Bronchial epithelial cell (primary cell): Measurements from ENCODE around the gene RND3. TPM values are rescaled to one million over a fixed set of nuclear protein-coding genes. Genes with fewer than 3 reads are reported as not detected.

Experiments
- DNase-seq: peaks from one replicate; pipeline ENCODE4 v3.0.0-alpha.2; 2010; ENCODE audit warnings: low read depth
- FAIRE-seq: peaks from 2 replicates; lab custom pipeline; 2011; peaks lifted over from hg19 to GRCh38; lab: Jason Lieb, UNC
- H3K27me3 ChIP-seq: 2 replicates; pipeline ENCODE4 v1.5.1; 2011; ENCODE audit warnings: low read length; ENCODE audit not compliant: control insufficient read depth, insufficient read depth
- H3K36me3 ChIP-seq: 2 replicates; pipeline ENCODE4 v1.5.1; 2011; ENCODE audit warnings: low read length; ENCODE audit not compliant: control insufficient read depth, insufficient read depth
- H3K4me3 ChIP-seq: 2 replicates; pipeline ENCODE4 v1.5.1; 2011; ENCODE audit warnings: mild to moderate bottlenecking, low read depth, low read length, control low read depth
- CTCF ChIP-seq: IDR thresholded peaks from 2 replicates; pipeline ENCODE4 v1.5.1; 2011; ENCODE audit warnings: mild to moderate bottlenecking, moderate library complexity, low read length, control low read depth, inconsistent platforms; ENCODE audit not compliant: insufficient read depth, severe bottlenecking
- total RNA-seq: library from RNA; depleted of rRNA; stranded (reverse); fragments of >200 nt; gene quantifications from 2 replicates; pipeline ENCODE4 v1.2.1, GENCODE V29; 2014

RND3 gene
- total RNA-seq, 1 donor from 2014 or later: 260 TPM

DNA sequence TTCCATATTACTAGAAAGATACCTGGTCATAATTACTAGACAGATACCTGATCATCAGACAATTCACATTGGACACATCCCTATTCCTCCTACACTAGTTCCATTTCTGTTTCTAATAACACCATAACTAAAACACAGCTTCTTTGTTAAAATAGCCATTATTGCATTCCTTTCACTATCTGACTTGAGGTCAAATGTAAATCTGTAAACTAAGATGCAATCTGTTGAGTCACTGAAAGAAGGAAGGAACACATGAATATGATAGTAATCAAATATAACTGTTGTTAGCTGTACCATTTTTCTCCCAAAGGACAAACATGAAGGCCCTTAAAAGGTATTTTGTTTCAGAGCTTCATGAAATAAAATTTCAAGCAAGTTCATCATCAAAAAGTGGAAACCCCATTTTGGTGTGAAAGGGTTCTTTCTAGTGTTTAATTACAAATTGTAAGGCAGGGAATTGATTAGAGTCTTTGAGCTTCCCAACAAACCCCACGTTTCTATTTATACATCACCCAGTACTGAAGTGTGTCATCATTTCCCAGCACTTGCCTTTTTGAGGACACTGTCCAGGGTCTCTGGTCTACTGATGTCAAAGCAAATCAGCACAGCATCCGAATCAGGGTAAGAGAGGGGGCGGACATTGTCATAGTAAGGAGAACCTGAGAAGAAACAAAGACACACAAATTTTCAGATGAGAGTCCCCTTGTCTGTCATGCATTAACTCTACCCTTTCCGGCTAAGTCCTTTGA, 13.0 kb downstream of the RND3 start:
- Histone ChIP-seq H3K36me3 (peaks cover 19% of the 10 kb centered on the region), H3K27me3 (no peaks in the 10 kb centered on the region), H3K4me3 (no peak overlapping the region)
- no peak for FAIRE-seq
- TF ChIP-seq CTCF: no peak
- peak; percentile 24 for DNase-seq

DNA sequence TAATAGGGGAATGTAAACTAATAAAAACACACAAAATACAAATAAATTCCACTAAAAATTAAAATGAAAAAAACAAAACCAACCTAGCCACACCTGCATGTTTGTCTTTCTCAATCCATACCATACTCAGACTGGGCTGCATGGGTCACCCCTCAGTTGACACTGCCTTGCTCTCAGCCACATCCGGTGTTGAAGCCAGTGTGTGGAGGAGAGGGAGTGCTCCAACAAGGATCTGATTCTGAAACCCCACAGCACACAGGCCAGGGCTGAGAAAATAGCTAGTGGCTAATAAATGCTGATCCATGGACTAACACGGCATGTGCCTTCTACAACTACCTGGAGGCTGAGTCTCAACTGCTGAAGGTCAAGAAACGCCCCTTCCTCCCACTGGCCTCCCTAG, 13.7 kb downstream of the RND3 start:
- FAIRE-seq: no peak
- Histone ChIP-seq H3K36me3 (peaks cover 19% of the 10 kb centered on the region), H3K4me3 (no peak overlapping the region), H3K27me3 (no peaks in the 10 kb centered on the region)
- TF ChIP-seq CTCF: no peak
- DNase-seq: no peak

DNA sequence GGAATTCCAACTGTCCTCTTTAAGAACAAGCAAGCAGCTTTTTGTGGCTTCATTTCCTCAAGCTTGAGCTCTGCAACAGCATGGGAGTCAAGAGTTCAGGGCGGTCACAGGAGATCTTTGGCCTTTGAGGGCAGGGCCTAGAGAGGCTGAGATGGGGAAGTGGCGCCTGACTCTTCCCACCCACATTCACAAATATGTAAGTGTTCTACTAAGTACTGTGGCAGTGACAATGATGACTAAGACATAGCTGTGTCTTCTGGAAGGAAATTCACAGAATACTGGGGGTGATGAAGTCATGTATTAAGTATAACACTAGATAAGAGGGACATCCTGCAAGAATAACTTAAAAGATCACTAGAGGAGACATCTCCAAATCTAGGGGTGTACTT, 15.0 kb downstream of the RND3 start:
- no peak for FAIRE-seq
- peaks cover 19% of the 10 kb centered on the region for H3K36me3 ChIP-seq
- no peak overlapping the region for H3K4me3 ChIP-seq
- no peaks in the 10 kb centered on the region for H3K27me3 ChIP-seq
- TF ChIP-seq CTCF: no peak
- peak; percentile 61 for DNase-seq

GRCh38 chr2:150471813-150472510, 15.5 kb downstream of the RND3 start:
- no peak for FAIRE-seq
- Histone ChIP-seq H3K4me3 (no peak overlapping the region), H3K36me3 (peaks cover 19% of the 10 kb centered on the region), H3K27me3 (no peaks in the 10 kb centered on the region)
- peak; percentile 18 for DNase-seq
- no peak for TF ChIP-seq CTCF

DNA sequence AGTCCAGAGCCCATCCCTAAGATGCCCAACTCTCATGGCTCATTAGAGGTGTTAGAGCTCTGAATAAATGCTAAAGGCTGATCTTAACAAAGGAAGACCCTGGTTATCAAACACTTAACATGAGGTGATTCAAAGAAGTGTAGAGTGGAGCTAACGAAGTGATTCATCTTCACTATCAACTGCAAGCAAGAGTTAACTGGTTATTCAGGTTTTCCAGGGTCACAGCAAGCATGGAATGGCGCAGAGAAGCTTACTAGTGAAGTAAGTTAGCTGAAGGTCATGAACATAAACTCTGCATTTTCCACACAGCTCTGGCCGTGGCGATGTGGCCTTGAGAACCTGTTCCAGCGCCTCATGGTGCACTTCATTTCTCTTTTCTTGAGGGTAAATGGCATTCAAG, 17.0 kb downstream of the RND3 start:
- TF ChIP-seq CTCF: no peak
- DNase-seq (peak; percentile 79), FAIRE-seq (peak; percentile 79)
- Histone ChIP-seq H3K27me3 (no peaks in the 10 kb centered on the region), H3K4me3 (no peak overlapping the region), H3K36me3 (peaks cover 16% of the 10 kb centered on the region)
